Body of pancreas (tissue), 4 donors: ENCODE results near the gene ABCA13. TPM values are rescaled to one million over a fixed set of nuclear protein-coding genes. Genes with fewer than 3 reads are reported as not detected.

Source experiments
- ATAC-seq: fragments of 150-250 bp; one replicate; pipeline ENCODE4 v1.9.1; 2016
- DNase-seq, 4 donors: peaks; one replicate each; pipeline ENCODE4 v3.0.0-alpha.2; 2019
- H3K27ac ChIP-seq, 4 donors: fragments of 200-600 bp; sonication (generic); 1 replicate in 3 of 4; 2 replicates in 1 of 4; pipeline versions ENCODE4 v1.5.1 to v1.6.1; 2016 to 2019; ENCODE audit warnings: mild to moderate bottlenecking in 1 of 4, mixed read lengths in 1 of 4, moderate library complexity in 1 of 4
- H3K27me3 ChIP-seq, 2 donors: fragments of 200-600 bp; sonication (generic); one replicate each; pipeline ENCODE4 v1.6.0; 2016; ENCODE audit warnings: mild to moderate bottlenecking in 1 of 2
- H3K36me3 ChIP-seq, 2 donors: fragments of 200-600 bp; sonication (generic); replicated peaks in 1 of 2; 2 replicates each; pipeline ENCODE4 v1.5.1; 2016; ENCODE audit warnings: low read depth in 2 of 2; ENCODE audit not compliant: insufficient read depth in 1 of 2
- H3K4me1 ChIP-seq: fragments of 200-600 bp; sonication (generic); one replicate; pipeline ENCODE4 v1.6.0; 2016
- H3K4me3 ChIP-seq, 2 donors: fragments of 200-600 bp; sonication (generic); 1 replicate in 1 of 2; 2 replicates in 1 of 2; pipeline ENCODE4 v1.5.1; 2016 to 2019
- H3K9me3 ChIP-seq, 3 donors: fragments of 200-600 bp; sonication (generic); 1 replicate in 2 of 3; 2 replicates in 1 of 3; pipeline ENCODE4 v1.5.1; 2016
- POLR2A ChIP-seq, 3 donors: fragments of 450-650 bp; IDR thresholded peaks; one replicate each; pipeline ENCODE4 v1.6.1; 2016; ENCODE audit warnings: antibody characterized with exemption in 3 of 3, mild to moderate bottlenecking in 2 of 3
- WGBS, 2 donors: methylation state at CpG; one replicate each; pipeline ENCODE4 v1.1.5; 2017; 5-methylcytosine and 5-hydroxymethylcytosine counted together
- intact Hi-C: fragments of 100-400 bp; cut with DNase I; formaldehyde crosslinking; loops from one replicate; pipeline ENCODE4 v1.15.1; 2023
- total RNA-seq, 2 donors: library from RNA; depleted of rRNA; stranded (reverse); fragments of >200 nt; gene quantifications; one replicate each; pipeline ENCODE4 v1.1.0, GENCODE V29; 2016
- TF ChIP-seq, protein P1 (sequence below), 7 experiments: fragments of 450-650 bp in 4 of 7; fragments of 200-600 bp in 3 of 7; sonication (generic) in 3 of 7; IDR thresholded peaks; one replicate each; pipeline ENCODE4 v1.5.1; 2016 to 2019; ENCODE audit warnings: antibody characterized with exemption in 7 of 7

The ABCA13 gene
- total RNA-seq, 2 donors from 2014 or later = under 0.01 TPM

DNA sequence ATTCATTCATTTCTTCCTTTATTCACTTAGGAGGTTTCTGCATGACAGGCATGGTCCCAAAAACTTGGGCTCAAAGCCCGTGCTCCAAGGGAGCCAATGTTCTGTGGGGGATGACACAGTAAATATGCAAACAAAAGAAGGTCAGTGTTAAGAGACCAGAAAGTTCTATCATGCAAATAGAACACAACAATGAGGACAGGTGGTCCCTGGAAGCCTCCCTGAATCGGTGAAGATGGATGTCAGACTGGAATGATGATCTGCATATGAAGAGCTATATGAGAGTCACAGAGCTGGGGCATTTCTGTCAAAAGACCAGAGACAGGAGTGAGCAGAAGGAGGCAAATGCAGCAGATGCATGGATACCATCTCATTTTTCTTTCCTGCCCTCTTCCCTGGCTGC, 129.0 kb downstream of the ABCA13 start:
- H3K9me3 ChIP-seq = no peaks in the 10 kb centered on the region
- H3K4me3 ChIP-seq = no peak overlapping the region
- no peaks in the 10 kb centered on the region for H3K4me1 ChIP-seq
- no peaks in the 10 kb centered on the region for H3K36me3 ChIP-seq
- no peaks in the 10 kb centered on the region for H3K27me3 ChIP-seq
- intact Hi-C loops = loop anchor here (10.0 kb wide), 1 partner anchor 1554 kb away; no protein-coding TSS in a partner anchor
- TF ChIP-seq, protein P1, sequence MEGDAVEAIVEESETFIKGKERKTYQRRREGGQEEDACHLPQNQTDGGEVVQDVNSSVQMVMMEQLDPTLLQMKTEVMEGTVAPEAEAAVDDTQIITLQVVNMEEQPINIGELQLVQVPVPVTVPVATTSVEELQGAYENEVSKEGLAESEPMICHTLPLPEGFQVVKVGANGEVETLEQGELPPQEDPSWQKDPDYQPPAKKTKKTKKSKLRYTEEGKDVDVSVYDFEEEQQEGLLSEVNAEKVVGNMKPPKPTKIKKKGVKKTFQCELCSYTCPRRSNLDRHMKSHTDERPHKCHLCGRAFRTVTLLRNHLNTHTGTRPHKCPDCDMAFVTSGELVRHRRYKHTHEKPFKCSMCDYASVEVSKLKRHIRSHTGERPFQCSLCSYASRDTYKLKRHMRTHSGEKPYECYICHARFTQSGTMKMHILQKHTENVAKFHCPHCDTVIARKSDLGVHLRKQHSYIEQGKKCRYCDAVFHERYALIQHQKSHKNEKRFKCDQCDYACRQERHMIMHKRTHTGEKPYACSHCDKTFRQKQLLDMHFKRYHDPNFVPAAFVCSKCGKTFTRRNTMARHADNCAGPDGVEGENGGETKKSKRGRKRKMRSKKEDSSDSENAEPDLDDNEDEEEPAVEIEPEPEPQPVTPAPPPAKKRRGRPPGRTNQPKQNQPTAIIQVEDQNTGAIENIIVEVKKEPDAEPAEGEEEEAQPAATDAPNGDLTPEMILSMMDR (IDR thresholded peaks at IDR 0.05) = no peak
- no peak for TF ChIP-seq POLR2A (IDR thresholded peaks at IDR 0.05)
- no peak overlapping the region for H3K27ac ChIP-seq
- no peak for ATAC-seq
- 23 to 40% methylated on average over 2 of the region's 2 CpGs for WGBS, 2 donors
- no peak for DNase-seq

- ATAC-seq (no peak), DNase-seq (no peak)
- TF ChIP-seq, protein P1 (IDR thresholded peaks at IDR 0.05) = no peak
- no peak for TF ChIP-seq POLR2A (IDR thresholded peaks at IDR 0.05)
- Histone ChIP-seq H3K9me3 (no peaks in the 10 kb centered on the region), H3K27ac (no peak overlapping the region), H3K27me3 (no peaks in the 10 kb centered on the region), H3K36me3 (no peaks in the 10 kb centered on the region), H3K4me3 (no peak overlapping the region), H3K4me1 (no peaks in the 10 kb centered on the region)
- intact Hi-C loops = loop anchor here (10.0 kb wide), 1 partner anchor 1554 kb away; no protein-coding TSS in a partner anchor
- 20 to 27% methylated on average over 3 of the region's 3 CpGs for WGBS, 2 donors
Observed at GRCh38 chr7:48301201-48301600, 129.9 kb downstream of the ABCA13 start.

DNA sequence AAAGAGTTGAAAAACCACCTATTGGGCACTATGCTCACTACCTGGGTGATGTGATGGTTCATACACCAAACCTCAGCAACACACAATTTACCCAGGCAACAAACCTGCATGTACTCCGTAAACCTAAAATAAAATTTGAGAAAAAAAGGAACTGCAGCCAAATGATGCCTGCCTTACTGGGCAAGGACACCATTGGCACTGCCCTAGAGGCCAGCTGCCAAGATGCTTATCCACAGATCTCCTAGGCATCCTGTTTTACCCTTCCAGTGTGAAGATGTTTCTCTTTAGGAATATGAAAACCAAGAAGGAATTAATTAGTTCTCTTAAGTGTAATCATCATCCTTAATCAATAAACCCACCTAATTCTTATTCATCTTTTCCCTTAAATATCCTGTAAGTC, 133.4 kb downstream of the ABCA13 start:
- H3K9me3 ChIP-seq = no peaks in the 10 kb centered on the region
- H3K4me3 ChIP-seq = no peak overlapping the region
- no peak overlapping the region for H3K27ac ChIP-seq
- intact Hi-C loops = loop anchor here (10.0 kb wide), 1 partner anchor 1550 kb away; no protein-coding TSS in a partner anchor
- DNase-seq (no peak), ATAC-seq (no peak)
- H3K27me3 ChIP-seq = no peaks in the 10 kb centered on the region
- 69 to 100% methylated on average over 1 of the region's 1 CpG for WGBS, 2 donors
- TF ChIP-seq, protein P1 (IDR thresholded peaks at IDR 0.05) = no peak
- no peak for TF ChIP-seq POLR2A (IDR thresholded peaks at IDR 0.05)
- H3K4me1 ChIP-seq = no peaks in the 10 kb centered on the region
- H3K36me3 ChIP-seq = no peaks in the 10 kb centered on the region

DNA sequence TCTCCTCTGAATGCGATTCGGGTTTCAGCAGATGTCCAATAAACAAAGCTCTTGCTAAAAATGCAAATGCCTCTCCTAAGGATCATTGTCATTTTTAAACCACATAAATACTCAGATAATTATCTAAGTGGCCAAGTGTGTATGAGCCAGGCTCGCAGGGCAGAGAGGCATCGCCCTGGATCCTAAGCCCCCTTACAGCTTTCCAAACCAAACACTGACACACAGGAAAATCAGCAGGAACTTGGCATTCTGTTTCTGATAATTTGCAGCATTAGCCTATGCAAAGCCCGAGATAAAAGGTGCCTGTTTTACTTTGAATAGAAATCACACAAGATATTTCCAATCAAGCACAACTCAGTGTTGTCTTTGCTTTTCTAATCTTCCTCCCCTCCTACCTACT, 134.4 kb downstream of the ABCA13 start:
- no peak for DNase-seq
- no peaks in the 10 kb centered on the region for H3K27me3 ChIP-seq
- TF ChIP-seq, protein P1 (IDR thresholded peaks at IDR 0.05) = no peak
- no peak for TF ChIP-seq POLR2A (IDR thresholded peaks at IDR 0.05)
- no peaks in the 10 kb centered on the region for H3K4me1 ChIP-seq
- no peak for ATAC-seq
- H3K27ac ChIP-seq = no peak overlapping the region
- no peak overlapping the region for H3K4me3 ChIP-seq
- H3K9me3 ChIP-seq = no peaks in the 10 kb centered on the region
- intact Hi-C loops = loop anchor here (10.0 kb wide), 1 partner anchor 1549 kb away; no protein-coding TSS in a partner anchor
- no peaks in the 10 kb centered on the region for H3K36me3 ChIP-seq
- 62 to 74% methylated on average over 5 of the region's 5 CpGs for WGBS, 2 donors

DNA sequence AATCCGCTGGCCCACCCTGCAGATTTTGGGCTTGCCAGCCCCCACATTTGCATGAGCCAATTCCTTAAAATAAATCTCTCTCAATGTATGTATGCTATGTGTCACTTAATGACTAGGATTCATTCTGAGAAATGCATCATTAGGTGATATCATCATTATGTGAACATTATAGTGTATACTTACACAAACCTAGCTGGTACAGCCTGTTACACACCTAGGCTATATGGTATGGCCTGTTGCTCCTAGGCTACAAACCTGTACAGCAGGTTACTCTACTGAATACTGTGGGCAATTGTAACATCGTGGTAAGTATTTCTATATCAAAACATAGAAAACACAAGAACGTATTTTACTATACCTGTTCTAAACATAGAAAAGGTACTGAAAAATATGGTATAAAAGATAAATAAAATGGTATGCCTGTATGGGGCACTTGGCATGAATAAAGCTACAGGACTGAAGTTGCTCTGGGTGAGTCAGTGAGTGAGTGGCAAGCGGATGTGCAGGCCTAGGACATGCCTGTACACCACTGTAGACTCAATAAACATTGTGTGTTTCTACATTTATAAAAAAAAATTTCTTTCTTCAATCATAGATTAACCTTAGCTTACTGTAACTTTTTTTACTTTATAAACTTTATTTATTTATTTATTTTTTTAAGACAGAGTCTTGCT, 135.9 kb downstream of the ABCA13 start:
- no peak overlapping the region for H3K4me3 ChIP-seq
- intact Hi-C loops = loop anchor here (10.0 kb wide), 1 partner anchor 1548 kb away; no protein-coding TSS in a partner anchor
- no peak for TF ChIP-seq POLR2A (IDR thresholded peaks at IDR 0.05)
- TF ChIP-seq, protein P1 (IDR thresholded peaks at IDR 0.05) = no peak
- no peak for DNase-seq
- H3K9me3 ChIP-seq = no peaks in the 10 kb centered on the region
- H3K27ac ChIP-seq = no peak overlapping the region
- H3K36me3 ChIP-seq = no peaks in the 10 kb centered on the region
- no peaks in the 10 kb centered on the region for H3K4me1 ChIP-seq
- H3K27me3 ChIP-seq = no peaks in the 10 kb centered on the region
- 73 to 74% methylated on average over 4 of the region's 4 CpGs for WGBS, 2 donors
- ATAC-seq = no peak
